Activated CD8-positive, alpha-beta T cell treated with anti-CD3 and anti-CD28 coated beads, Interleukin-2, amount 10 ng/mL, durations not matched to agents 7 days and 5 days (primary cell): ENCODE results near the gene SH3BP5. TPM values are rescaled to one million over a fixed set of nuclear protein-coding genes. Genes with fewer than 3 reads are reported as not detected.

Source experiments
- ATAC-seq: fragments of 150-1000 bp; cut with Tn5 transposase; one replicate; pipeline ENCODE4 v1.10.0; 2021; ENCODE audit warnings: moderate library complexity
- CTCF ChIA-PET: fragments of 350-600 bp; sonication (Branson Sonifier 250); formaldehyde crosslinking; loops from one replicate; lab custom pipeline; 2021; ENCODE audit warnings: antibody characterized with exemption; lab: Charles Lee
- POLR2A ChIA-PET: fragments of 350-600 bp; sonication (Branson Sonifier 250); formaldehyde crosslinking; loops from one replicate; lab custom pipeline; 2021; ENCODE audit warnings: antibody characterized with exemption; lab: Charles Lee
- DNase-seq: peaks from one replicate; pipeline ENCODE4 v3.0.0-alpha.2; 2020
- H3K27ac Mint-ChIP-seq: one replicate; pipeline ENCODE4 v1.8.0; 2021; ENCODE audit warnings: mild to moderate bottlenecking, mixed read lengths
- H3K27me3 Mint-ChIP-seq: one replicate; pipeline ENCODE4 v1.8.0; 2021; ENCODE audit warnings: low read depth, mixed read lengths
- H3K36me3 Mint-ChIP-seq: one replicate; pipeline ENCODE4 v1.8.0; 2021; ENCODE audit warnings: low read depth, mixed read lengths
- H3K4me1 Mint-ChIP-seq: one replicate; pipeline ENCODE4 v1.8.0; 2021; ENCODE audit warnings: low read depth, mixed read lengths
- H3K4me3 Mint-ChIP-seq: one replicate; pipeline ENCODE4 v1.8.0; 2021; ENCODE audit warnings: mild to moderate bottlenecking, mixed read lengths
- H3K9me3 Mint-ChIP-seq: one replicate; pipeline ENCODE4 v1.8.0; 2022; ENCODE audit warnings: mixed read lengths; ENCODE audit not compliant: insufficient read depth
- total RNA-seq, 2 experiments: library from RNA; stranded (reverse); gene quantifications; one replicate each; pipeline ENCODE4 v1.2.3, GENCODE V29; 2021

SH3BP5 gene
- total RNA-seq, 2 experiments from 2014 or later: 12.6 to 15.0 TPM

DNA sequence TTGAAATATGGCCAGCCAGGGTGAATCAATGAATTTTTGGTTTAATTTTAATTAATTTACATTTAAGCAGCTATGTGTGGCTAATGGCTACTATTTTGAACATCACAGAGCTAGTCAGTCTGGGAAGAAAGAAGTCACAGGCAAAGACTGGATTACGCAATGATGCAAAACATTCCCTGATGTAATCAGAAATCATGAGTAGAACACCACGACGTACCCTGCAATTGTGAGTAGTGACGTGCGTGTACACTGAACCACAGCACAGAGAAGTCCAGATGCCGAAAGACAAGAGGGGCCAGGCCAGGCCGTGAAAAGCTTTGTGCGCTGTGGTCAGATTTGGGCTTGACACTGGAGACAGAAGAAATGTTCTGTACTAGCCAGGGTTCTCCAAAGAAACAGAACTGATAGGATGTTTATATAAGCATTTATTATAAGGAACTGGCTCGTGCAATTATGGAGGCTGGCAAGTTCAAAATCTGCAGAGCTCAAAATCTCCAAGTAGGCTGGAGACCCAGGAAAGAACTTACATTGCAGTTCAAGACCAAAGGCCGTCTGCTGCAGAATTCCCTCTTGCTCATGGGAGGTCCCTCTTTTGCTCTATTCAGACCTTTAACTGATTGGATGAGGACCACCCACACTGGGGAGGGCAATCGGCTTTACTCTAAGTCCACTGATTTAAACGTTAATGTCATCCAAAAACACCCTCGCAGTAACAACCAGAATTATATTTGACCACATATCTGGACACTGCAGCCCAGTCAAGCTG, 44.6 kb downstream of the SH3BP5 start:
- DNase-seq: no peak
- Mint-ChIP-seq H3K4me1 (peaks cover 41% of the 10 kb centered on the region), H3K27ac (no peak overlapping the region), H3K9me3 (no peaks in the 10 kb centered on the region), H3K36me3 (peaks cover 16% of the 10 kb centered on the region), H3K27me3 (peaks cover 16% of the 10 kb centered on the region), H3K4me3 (no peak overlapping the region)
- POLR2A ChIA-PET: interaction anchor here (0.5 kb wide), 1 partner anchor 63 kb away, joined by 6 read pairs; no protein-coding TSS in a partner anchor
- ATAC-seq: no peak
- CTCF ChIA-PET: interaction anchor here (0.8 to 3.2 kb wide), 6 partner anchors 10 to 90 kb away, joined by 3 to 10 read pairs (median 6); partner anchors contain the start of gene SH3BP5

DNA sequence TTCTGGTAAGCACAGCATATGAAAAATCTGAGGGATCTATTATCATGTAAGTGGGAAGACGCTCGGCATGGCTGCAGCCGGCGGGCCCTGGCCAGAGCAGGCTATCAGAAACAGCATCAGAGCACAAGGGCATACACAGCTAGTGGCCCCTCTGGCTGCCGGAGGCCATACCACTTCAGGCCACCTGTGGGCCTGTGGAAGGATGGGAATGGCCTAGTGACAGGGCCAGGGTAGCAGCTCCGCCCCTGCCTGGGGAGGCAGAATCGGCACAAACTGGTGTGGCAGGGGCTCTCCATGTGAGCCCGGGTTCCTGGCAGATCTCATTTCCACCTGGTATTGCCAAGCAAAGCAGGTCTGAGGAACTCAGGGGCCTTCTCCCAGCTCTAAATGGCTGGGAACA, 46.4 kb downstream of the SH3BP5 start:
- no peak overlapping the region for H3K4me3 Mint-ChIP-seq
- H3K4me1 Mint-ChIP-seq: peaks cover 24% of the 10 kb centered on the region
- H3K27ac Mint-ChIP-seq: no peak overlapping the region
- ChIA-PET CTCF (interaction anchor here (2.2 to 3.2 kb wide), 2 partner anchors 8 to 92 kb away, joined by 8 to 10 read pairs; no protein-coding TSS in a partner anchor), POLR2A (no interaction called here)
- peaks cover 12% of the 10 kb centered on the region for H3K36me3 Mint-ChIP-seq
- H3K9me3 Mint-ChIP-seq: no peaks in the 10 kb centered on the region
- H3K27me3 Mint-ChIP-seq: peaks cover 16% of the 10 kb centered on the region
- DNase-seq (no peak), ATAC-seq (no peak)

DNA sequence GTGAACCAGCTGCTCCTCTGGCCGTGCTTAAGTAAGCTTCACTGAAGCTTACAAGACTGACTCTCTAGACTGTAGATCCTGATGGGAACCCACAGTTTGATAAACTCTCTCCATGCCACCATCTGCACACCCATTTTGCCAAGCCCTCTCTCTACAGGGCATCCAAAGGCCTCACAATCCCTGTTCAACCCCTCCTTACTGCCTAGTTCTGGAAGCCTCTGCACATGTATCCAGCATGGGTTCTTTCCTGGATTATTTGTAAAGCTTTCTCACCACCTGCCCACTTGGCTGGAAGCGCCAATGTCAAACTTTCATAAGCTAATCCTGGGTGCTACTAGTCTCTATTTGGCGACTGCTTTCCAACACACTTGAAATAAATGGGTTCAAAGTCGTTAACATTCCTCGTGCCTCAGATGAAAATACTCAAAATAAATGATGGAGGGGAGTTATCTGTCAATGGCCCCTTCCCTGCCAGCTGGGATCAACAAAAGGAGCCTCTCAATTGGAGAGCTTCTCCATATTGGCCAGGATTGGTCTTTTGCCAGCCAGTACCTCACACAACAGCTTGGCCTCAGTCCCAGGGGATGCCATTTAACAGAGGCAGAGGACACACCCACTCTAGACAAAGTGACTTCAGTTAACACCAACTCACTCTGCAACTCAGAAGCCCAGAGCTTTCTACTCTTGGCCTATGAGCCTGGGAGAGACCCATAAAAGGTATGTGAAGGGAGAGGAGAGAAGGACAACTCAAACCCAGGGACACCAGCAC, 48.1 kb downstream of the SH3BP5 start:
- H3K4me1 Mint-ChIP-seq: peaks cover 12% of the 10 kb centered on the region
- no peak for ATAC-seq
- no peaks in the 10 kb centered on the region for H3K9me3 Mint-ChIP-seq
- peaks cover 24% of the 10 kb centered on the region for H3K27me3 Mint-ChIP-seq
- POLR2A ChIA-PET: no interaction called here
- H3K36me3 Mint-ChIP-seq: peaks cover 9% of the 10 kb centered on the region
- CTCF ChIA-PET: interaction anchor here (1.1 to 8.9 kb wide), 4 partner anchors 11 to 95 kb away, joined by 3 to 61 read pairs (median 3); partner anchors contain the start of gene SH3BP5
- H3K27ac Mint-ChIP-seq: no peak overlapping the region
- H3K4me3 Mint-ChIP-seq: no peak overlapping the region
- DNase-seq: no peak

DNA sequence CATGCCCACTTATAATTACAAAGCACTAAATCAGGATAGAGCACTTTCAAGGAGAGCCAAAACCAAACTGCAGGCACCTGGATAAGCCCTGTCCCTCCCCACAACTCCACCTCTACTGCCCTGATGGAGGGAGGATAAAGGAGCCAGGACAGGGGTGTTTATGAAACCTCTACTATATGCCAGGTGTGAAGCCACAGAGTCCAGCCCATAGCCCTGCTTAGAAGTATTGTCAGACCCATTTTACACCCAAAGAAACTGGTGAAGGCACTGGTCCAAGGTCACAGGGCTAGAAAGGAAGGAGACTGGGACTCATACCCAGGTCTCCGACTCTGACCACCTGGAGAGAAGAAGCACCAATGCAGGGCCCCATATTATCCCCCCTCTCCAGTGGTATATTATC, 48.7 kb downstream of the SH3BP5 start:
- no peaks in the 10 kb centered on the region for H3K9me3 Mint-ChIP-seq
- H3K36me3 Mint-ChIP-seq: peaks cover 3% of the 10 kb centered on the region
- CTCF ChIA-PET: interaction anchor here (1.3 to 8.9 kb wide), 3 partner anchors 15 to 96 kb away, joined by 3 to 61 read pairs (median 3); partner anchors contain the start of gene SH3BP5
- ATAC-seq (no peak), DNase-seq (no peak)
- no peak overlapping the region for H3K27ac Mint-ChIP-seq
- H3K4me3 Mint-ChIP-seq: no peak overlapping the region
- peaks cover 11% of the 10 kb centered on the region for H3K4me1 Mint-ChIP-seq
- peaks cover 25% of the 10 kb centered on the region for H3K27me3 Mint-ChIP-seq
- POLR2A ChIA-PET: no interaction called here

DNA sequence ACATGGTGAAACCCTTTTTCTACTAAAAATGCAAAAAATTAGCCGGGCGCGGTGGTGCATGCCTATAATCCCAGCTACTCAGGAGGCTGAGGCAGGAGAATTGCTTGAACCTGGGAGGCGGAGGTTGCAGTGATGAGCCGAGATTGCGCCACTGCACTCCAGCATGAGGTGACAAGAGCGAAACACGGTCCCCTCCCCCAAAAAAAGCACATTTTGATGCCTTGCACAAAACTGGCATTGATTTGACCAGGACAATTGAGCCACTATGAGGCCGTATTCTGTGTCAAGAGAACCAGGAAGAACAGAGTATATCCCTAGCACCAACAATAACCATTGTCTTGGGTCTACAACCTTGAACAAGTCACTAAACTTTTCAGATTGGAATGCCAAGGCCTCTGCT, 50.6 kb downstream of the SH3BP5 start:
- H3K27ac Mint-ChIP-seq: no peak overlapping the region
- H3K27me3 Mint-ChIP-seq: peaks cover 26% of the 10 kb centered on the region
- H3K4me3 Mint-ChIP-seq: no peak overlapping the region
- ATAC-seq (no peak), DNase-seq (no peak)
- H3K4me1 Mint-ChIP-seq: peaks cover 11% of the 10 kb centered on the region
- POLR2A ChIA-PET: no interaction called here
- H3K9me3 Mint-ChIP-seq: no peaks in the 10 kb centered on the region
- CTCF ChIA-PET: interaction anchor here (1.2 to 8.9 kb wide), 2 partner anchors 13 to 67 kb away, joined by 4 to 61 read pairs; no protein-coding TSS in a partner anchor
- H3K36me3 Mint-ChIP-seq: no peaks in the 10 kb centered on the region

DNA sequence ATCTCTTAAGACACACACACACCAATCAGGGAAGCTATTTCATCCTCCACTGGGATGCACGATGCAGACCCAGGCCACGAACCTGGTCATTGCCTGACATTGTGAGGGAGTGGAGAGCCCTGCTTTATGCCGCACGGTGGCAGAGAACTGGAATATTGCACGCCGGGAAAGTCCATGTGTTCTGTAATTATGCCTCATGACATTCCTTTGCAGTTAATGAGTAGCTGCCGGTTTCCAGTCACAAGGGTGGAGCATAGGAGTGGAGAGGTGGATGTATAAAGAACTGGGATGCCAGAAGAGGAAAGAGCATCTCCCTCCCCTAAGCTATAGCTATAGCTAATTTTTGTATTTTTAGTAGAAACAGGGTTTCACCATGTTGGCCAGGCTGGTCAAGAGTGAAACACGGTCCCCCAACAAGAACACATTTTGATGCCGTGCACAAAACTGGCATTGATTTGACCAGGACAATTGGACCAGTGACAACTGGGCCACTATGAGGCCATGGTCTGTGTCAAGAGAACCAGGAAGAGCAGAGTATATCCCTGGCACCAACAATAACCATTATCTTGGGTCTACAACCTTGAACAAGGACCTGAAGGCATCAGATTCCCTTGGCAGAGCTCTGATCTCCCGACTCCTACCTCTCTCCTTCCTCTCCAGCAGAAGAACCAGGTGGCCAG, 51.4 kb downstream of the SH3BP5 start:
- no peaks in the 10 kb centered on the region for H3K9me3 Mint-ChIP-seq
- H3K27me3 Mint-ChIP-seq: peaks cover 28% of the 10 kb centered on the region
- H3K4me1 Mint-ChIP-seq: peaks cover 16% of the 10 kb centered on the region
- no peak overlapping the region for H3K27ac Mint-ChIP-seq
- ChIA-PET CTCF (interaction anchor here (8.9 kb wide), 1 partner anchor 12 kb away, joined by 61 read pairs; no protein-coding TSS in a partner anchor), POLR2A (interaction anchor here (0.6 kb wide), 1 partner anchor 10 kb away, joined by 3 read pairs; no protein-coding TSS in a partner anchor)
- no peak overlapping the region for H3K4me3 Mint-ChIP-seq
- ATAC-seq: no peak
- no peaks in the 10 kb centered on the region for H3K36me3 Mint-ChIP-seq
- DNase-seq: no peak

DNA sequence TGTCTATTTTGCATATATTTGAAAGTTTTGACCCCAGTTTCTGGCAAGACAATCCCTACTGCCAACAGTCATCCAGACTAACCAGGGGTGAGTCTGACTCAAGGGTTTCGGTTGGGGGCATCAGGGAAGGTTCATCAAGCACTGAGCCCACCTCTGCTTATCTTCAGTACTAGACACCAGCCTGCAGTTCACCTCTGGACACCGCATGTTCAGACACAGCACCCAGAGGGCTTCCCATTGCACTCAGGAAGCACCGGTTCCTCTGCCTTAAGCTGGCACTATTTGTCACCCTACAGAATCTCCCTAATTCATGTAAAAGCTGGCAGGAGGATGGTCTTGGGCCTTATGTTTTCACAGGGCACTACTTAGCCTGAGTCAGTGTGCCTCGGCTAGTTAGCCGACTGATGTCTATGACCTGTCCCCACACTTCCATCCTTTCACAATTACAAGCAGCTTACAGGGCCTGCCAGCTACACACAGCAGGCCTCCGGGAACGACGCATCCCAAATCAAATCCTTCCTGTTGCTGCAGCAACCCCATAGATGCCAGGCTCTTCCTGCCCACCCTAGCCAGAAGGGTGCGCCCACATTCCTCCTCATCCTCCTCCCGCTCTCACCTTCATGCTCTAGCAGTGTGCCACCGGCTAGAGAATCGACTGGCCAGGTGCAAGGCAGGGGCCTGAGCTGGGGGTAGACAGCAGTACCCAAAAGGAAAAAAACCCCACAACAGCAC, 52.5 kb downstream of the SH3BP5 start:
- peaks cover 22% of the 10 kb centered on the region for H3K27me3 Mint-ChIP-seq
- ChIA-PET CTCF (interaction anchor here (1.3 to 8.9 kb wide), 2 partner anchors 11 to 126 kb away, joined by 3 to 61 read pairs; no protein-coding TSS in a partner anchor), POLR2A (no interaction called here)
- H3K9me3 Mint-ChIP-seq: no peaks in the 10 kb centered on the region
- ATAC-seq (no peak), DNase-seq (no peak)
- H3K36me3 Mint-ChIP-seq: peaks cover under 1% of the 10 kb centered on the region
- H3K27ac Mint-ChIP-seq: no peak overlapping the region
- H3K4me3 Mint-ChIP-seq: no peak overlapping the region
- H3K4me1 Mint-ChIP-seq: peaks cover 24% of the 10 kb centered on the region

DNA sequence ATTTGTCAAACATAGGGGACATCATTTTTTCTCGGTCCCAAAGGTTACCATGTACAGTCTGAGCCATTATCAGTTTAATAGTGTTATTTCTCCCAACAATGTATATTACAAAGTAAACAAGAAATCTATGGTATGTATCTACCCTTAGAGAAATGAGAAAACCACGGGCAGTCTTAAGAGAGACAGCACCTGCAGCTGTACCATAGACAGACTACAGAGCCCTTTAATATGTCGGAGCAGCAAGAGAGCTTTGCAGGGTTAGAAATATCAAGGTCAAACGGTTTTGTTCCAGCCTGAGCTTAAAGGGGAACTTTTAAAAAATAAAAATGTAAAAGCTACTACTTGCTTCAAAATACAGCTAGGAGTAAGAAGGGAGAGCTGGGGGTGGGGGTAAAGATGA, 53.2 kb downstream of the SH3BP5 start:
- ATAC-seq: no peak
- POLR2A ChIA-PET: no interaction called here
- Mint-ChIP-seq H3K27ac (no peak overlapping the region), H3K27me3 (peaks cover 23% of the 10 kb centered on the region), H3K4me1 (peaks cover 25% of the 10 kb centered on the region), H3K36me3 (peaks cover 2% of the 10 kb centered on the region), H3K9me3 (no peaks in the 10 kb centered on the region), H3K4me3 (no peak overlapping the region)
- no peak for DNase-seq
- CTCF ChIA-PET: interaction anchor here (1.3 to 8.9 kb wide), 3 partner anchors 8 to 126 kb away, joined by 3 to 61 read pairs (median 10); no protein-coding TSS in a partner anchor

DNA sequence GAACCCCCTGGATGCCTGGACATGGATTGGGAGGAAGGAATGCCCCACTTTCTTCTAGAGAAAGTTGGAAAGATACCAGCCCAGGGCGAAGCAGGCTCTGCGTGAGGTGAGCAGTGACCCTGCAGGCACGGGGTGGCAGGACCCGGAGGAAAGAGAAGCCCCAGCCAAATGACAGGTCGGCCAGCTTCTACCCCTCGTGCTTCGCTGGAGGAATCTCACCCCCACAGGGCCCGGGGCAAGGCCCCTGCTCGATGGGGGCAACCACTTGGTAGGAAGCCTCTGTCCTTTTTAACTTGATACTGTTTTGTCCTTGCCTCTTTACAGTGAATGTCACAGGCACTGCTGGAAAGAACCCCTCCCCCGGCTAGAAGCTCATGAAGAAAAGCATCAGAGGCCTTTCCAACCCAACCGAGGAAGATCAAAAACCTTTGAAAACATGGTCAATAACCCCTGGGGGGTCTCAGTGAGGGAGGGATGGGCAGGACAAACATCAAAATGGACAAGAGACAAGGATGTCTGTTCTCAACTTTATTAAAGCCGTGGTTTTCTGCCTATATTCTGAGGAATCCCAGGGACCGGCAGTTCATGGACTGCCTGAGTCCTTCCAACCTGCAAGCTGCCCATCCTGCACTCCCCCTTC, 54.4 kb downstream of the SH3BP5 start:
- Mint-ChIP-seq H3K4me1 (peaks cover 29% of the 10 kb centered on the region), H3K36me3 (peaks cover 2% of the 10 kb centered on the region), H3K27ac (no peak overlapping the region), H3K9me3 (no peaks in the 10 kb centered on the region), H3K27me3 (peaks cover 20% of the 10 kb centered on the region), H3K4me3 (no peak overlapping the region)
- CTCF ChIA-PET: interaction anchor here (0.9 to 8.9 kb wide), 4 partner anchors 9 to 127 kb away, joined by 3 to 61 read pairs (median 8); no protein-coding TSS in a partner anchor
- DNase-seq (no peak), ATAC-seq (no peak)
- POLR2A ChIA-PET: no interaction called here

DNA sequence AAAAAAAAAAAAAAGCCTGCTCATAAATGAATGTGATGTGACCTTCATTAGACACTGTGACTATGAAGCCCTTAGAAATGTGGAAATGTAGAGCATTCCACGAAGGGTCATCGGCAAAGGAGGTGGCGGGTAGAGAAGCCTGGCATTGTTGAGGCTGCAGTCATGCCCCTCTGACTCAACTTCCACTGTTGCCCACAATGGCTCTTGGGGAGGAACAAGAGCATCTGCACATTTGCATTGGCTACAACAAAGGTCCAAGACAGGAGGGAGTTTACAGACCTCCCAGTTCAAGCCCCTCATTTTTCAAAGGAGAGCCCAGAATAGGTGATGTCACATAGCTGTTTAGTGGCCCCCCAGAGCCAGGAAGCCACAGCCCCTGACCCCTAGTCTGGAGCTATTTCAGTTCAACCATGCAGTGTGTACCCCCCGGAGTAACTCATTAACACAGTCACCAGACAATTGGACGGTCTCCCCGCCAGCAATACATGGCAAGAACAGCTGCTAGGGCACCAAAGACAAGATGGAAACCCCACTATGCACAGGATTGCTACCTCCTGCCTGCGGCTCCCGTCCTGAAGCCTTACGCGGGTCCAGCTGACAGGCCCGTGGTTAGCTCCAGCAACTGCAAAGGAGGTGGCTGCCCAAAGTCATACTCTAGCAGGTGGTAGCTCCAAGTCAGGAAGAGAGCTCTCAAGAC, 56.2 kb downstream of the SH3BP5 start:
- no peak for ATAC-seq

More for the DNA sequence above, 56.2 kb downstream of the SH3BP5 start:
- ChIA-PET CTCF (interaction anchor here (0.9 to 8.9 kb wide), 5 partner anchors 7 to 129 kb away, joined by 3 to 61 read pairs (median 5); partner anchors contain the start of gene SH3BP5), POLR2A (no interaction called here)
- H3K9me3 Mint-ChIP-seq: no peaks in the 10 kb centered on the region
- peaks cover 44% of the 10 kb centered on the region for H3K4me1 Mint-ChIP-seq
- no peak overlapping the region for H3K27ac Mint-ChIP-seq
- DNase-seq: no peak
- peaks cover 5% of the 10 kb centered on the region for H3K36me3 Mint-ChIP-seq
- peaks cover 20% of the 10 kb centered on the region for H3K27me3 Mint-ChIP-seq
- H3K4me3 Mint-ChIP-seq: no peak overlapping the region
